GF-D8 (cell line): Measurements from ENCODE around the gene NDNF.

ENCODE experiments used
- DNase-seq: peaks from one replicate; lab custom pipeline; 2025; lab: John Stamatoyannopoulos, UW

NDNF gene

GRCh38 chr4:121072224-121073003 lies at the start of gene NDNF:
Gene NDNF, minus strand, starts transcription at chr4:121072535. Its CDS starts 26,698 bp downstream, at chr4:121045837.
- DNase-seq = no peak

GRCh38 chr4:121119715-121120114 lies 47.4 kb upstream of the NDNF start:
- DNase-seq = no peak

DNA sequence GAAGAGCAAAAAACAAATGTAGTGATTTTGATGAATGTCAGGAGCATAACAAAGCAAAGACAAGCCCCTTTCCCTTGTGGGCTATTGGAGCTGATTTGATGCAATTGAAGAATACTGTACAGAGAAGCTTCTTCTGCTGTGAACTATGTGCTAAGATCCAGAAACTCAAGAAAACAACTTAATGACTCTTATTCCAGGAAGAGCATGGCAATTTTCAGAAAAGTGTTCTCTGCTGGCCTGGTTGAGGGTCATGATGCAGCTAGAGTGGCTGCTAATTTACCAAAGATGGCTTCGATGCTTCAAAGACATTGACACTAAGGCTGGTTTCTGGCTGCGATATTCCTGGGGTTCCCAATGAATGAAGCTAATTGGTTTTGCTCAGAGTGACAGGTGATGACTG lies 46.0 kb upstream of the NDNF start:
- no peak for DNase-seq

GRCh38 chr4:121114756-121115155 lies 42.4 kb upstream of the NDNF start:
- no peak for DNase-seq

DNA sequence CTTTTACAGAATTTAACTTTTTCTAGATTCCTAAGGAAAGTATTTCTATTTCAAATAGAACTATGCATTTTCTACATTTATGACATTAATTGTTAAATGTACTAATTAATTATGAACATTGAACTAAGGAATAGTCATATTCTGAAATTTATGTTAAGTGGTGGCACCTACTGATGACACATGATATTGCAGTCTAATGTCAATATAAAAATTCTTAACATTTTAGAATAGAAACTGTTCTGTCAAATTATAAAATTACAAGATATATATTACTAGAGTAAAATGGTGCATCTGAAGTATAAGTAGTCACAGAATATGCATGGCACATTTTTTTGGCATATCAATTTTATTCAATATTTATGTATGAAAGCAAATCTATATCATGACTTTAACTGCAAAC lies 40.2 kb upstream of the NDNF start:
- no peak for DNase-seq

DNA sequence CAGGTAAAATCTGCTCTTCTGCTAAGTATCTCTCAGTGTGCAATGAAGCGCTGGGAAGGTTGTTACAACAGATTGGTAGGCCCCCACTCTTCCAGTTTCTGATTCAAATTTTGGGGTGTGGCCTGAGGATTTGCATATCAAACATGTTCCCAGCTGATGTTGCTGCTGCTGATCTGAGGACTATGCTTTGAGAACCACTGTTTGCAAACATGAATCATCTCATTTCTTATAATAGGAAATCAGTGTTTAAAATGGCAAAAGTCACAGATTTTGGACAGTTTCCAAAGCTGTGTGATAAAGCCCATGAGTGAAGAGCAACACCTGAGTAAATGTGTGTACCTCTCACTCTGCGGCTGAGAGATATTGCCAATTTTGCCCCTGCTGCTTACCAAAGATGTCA lies 36.2 kb upstream of the NDNF start:
- no peak for DNase-seq

GRCh38 chr4:121107507-121107906 lies 35.2 kb upstream of the NDNF start:
- no peak for DNase-seq

DNA sequence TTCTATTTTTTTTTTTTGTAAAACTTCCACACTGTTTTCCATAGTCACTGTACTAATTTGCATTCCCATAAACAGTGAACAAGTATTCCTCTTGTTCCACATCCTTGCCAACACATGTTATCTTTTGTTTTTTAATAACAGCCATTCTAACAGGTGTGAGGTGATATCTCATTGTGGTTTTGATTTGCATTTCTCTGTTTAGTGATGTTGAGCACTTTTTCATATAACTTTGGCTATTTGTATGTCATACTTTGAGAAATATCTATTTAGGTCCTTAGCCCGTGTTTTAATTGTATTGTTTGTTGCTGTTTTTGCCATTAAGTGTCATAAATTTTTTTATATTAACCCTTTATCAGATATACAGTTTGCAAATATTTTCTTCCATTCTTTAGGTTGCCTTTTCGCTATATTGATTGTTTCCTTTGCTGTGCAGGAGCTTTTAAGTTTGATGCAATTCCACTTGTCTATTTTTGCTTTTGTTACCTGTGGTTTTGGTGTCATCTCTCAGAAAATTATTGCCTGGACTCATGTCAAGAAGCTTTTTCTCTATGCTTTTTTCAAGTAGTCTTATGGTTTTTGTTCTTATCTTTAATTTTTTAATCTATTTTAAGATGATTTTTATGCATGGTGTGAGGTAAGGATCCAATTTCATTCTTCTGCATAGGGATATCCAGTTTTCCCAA lies 27.9 kb upstream of the NDNF start:
- DNase-seq = no peak

- DNase-seq = no peak
Measured at GRCh38 chr4:121098266-121098665, 25.9 kb upstream of the NDNF start.

- no peak for DNase-seq
Measured at GRCh38 chr4:121096629-121097028, 24.3 kb upstream of the NDNF start.

DNA sequence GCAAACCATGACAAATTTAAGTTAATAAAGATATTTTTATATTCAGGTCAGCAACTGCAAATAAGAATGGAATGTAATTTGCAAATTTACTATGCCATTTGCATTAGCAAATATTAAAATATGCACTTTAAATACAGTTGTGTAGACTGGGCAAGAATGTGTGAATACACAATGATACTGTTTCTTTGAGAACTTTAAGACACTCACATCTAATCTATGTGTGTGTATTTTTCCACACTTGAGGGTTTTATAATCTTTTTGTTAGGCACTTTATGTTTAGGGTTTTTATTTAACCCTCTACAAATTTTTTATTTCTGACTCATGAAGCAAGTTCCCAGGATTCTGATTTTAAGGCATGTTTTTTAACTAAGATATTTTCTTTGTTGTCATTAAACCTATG lies 23.9 kb upstream of the NDNF start:
- DNase-seq = no peak

GRCh38 chr4:121094297-121094966 lies 22.1 kb upstream of the NDNF start:
- DNase-seq = no peak

GRCh38 chr4:121093261-121093660 lies 20.9 kb upstream of the NDNF start:
- no peak for DNase-seq

DNA sequence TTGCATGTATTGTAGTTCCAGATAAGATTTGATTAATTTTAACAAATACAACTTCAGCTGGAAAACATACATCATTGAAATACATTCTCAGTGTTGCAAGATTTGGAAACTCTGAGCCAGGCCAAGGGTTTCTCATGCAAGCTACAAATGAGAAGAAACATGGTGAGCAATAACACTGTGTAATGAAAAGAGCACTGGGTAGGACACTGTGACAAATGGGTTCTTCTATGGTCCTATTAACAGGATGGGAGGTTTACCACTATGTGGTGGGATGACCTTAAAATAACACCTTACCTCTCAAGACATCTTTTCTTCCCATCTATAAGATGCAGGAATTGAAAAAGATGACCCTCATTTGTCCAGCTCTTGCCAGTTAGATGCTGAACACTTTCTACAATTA lies 19.6 kb upstream of the NDNF start:
- no peak for DNase-seq

- no peak for DNase-seq
Measured at GRCh38 chr4:121088867-121089266, 16.5 kb upstream of the NDNF start.

DNA sequence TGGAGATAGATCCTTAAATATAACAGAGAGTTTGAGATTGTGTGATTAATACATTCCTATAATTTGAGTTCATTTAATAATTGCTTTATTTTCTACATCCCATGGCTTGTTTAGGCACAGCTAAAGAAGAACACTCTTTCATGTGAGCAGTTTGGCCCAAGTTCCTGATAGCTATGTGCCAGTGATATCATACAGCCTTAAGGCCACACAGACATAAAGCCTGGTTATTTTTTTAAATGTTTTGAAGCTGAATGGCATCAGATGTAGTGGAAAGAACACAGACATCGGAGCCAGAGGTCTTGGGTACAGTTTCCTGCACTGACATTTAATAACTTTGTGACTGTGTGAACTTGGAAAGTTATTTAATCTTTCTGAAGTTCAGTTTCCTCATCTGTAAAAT lies 7.0 kb upstream of the NDNF start:
- DNase-seq = no peak

DNA sequence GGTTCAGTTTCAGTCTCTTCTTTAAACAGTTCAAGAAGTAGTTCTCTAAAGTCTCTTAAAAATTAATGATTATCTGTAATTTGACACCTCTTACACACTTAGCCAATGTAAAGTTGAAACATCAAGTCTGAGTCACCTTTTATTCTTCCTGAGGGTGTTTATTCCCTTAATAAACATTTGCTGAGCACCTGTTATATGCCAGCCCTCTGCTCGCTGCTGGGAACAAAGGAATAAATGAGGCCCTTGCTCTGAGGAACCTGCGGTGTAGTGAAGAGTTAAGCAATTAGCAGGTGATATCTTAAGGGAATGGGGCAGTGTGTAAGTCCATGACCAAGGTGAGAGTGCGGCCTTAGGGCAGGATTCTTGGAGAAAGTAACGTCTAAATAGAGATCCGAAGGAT lies 5.2 kb upstream of the NDNF start:
- DNase-seq = no peak

- DNase-seq = no peak
Measured at GRCh38 chr4:121076416-121076815, 4.1 kb upstream of the NDNF start.

DNA sequence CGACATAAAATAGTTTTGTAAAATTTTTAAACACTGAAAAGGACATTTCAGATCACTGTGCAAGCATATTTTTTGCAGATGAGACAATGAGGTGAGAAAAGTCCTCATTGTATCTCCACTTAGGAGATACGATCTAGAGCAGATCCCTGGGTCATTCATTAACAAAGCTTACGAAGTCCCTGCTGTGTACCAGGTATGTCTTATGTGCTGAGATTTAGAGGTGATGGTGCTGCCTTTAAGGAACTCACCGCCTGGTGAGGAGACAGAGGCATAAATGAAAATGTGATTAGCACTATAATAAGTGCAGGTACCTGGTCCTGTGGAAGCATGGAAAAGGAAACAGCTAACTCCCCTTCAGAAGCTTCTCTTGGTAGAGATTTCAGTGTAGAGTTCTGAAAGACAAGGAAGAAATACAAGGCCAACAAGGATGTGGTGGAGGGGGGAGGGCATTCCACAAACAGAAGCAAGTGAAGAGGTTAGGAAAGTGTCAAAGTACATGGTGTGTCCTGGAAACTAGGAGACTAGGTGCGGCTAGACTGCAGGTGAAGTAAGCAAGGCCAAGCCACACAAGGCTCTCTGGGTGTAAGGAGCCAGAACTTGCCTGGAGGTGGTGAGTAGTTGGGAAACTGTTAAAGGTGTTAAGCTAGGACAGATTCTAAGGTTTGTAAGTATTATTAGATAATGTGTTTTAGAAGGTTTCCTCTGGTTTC lies 1.5 kb upstream of the NDNF start:
- DNase-seq = no peak

- no peak for DNase-seq
Measured at GRCh38 chr4:121073004-121073435, 685 bp upstream of the NDNF start.

DNA sequence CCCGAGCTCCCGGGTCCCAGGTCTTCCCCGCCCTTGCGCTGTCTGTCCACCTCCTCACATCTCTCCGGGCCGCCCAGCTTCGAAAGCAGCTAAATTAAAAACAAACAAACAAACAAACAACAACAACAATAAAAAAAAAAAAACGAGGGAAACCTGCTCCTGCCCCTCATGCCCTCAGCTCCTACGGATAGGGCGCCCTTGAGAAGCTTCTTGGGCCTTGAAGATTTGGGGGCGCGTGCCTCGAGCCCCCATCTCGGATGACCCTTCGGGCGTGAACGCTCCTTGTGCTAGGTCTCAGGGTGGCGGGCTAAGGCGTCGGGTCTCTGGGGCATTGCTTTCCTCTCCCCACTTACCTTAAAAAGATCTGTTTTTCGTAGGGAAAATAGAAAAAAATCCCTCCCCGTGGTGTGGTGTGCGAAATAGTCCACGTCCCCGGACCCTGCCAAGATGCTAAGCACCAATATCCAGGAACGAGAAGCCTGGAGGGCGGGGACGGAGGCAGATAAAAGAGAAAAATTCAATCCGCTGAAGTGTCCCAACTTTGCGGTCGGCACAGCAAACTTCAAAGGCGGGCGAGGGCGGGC lies 603 bp downstream of the NDNF start:
- no peak for DNase-seq
